Smooth muscle cell (in vitro differentiated cells): ENCODE measurements around the gene PCDHGB7. TPM values are rescaled to one million over a fixed set of nuclear protein-coding genes. Genes with fewer than 3 reads are reported as not detected.
"Not testable (repeated sequence)": the region's sequence is repeated elsewhere in the genome, so short reads cannot be mapped to it uniquely, and the experiment has no call there.

Source experiments
- DNase-seq: peaks from one replicate; lab custom pipeline; 2025; ENCODE audit not compliant: unreplicated experiment; lab: John Stamatoyannopoulos, UW
- H2AFZ ChIP-seq: fragments of 200-600 bp; sonication (generic); 2 replicates; pipeline ENCODE4 v1.6.0; 2016; ENCODE audit warnings: antibody characterized with exemption, low read depth, mild to moderate bottlenecking
- H3F3A ChIP-seq: fragments of 200-600 bp; sonication (generic); 2 replicates; pipeline ENCODE4 v1.6.0; 2017; ENCODE audit warnings: antibody characterized with exemption, low read depth
- H3K27ac ChIP-seq: fragments of 200-600 bp; sonication (generic); 2 replicates; pipeline ENCODE4 v1.5.1; 2016; ENCODE audit warnings: low read depth, mild to moderate bottlenecking
- H3K27me3 ChIP-seq: fragments of 200-600 bp; sonication (generic); 2 replicates; pipeline ENCODE4 v1.6.1; 2016; ENCODE audit warnings: low read depth, mild to moderate bottlenecking
- H3K36me3 ChIP-seq: fragments of 200-600 bp; sonication (generic); 2 replicates; pipeline ENCODE4 v1.5.1; 2016; ENCODE audit warnings: low read depth
- H3K4me1 ChIP-seq: fragments of 200-600 bp; sonication (generic); 2 replicates; pipeline ENCODE4 v1.5.1; 2016; ENCODE audit warnings: low read depth
- H3K4me2 ChIP-seq: fragments of 200-600 bp; sonication (generic); 2 replicates; pipeline ENCODE4 v1.6.0; 2016; ENCODE audit warnings: mild to moderate bottlenecking
- H3K4me3 ChIP-seq: fragments of 200-600 bp; sonication (generic); 2 replicates; pipeline ENCODE4 v1.5.1; 2016; ENCODE audit warnings: mild to moderate bottlenecking
- H3K79me2 ChIP-seq: fragments of 200-600 bp; sonication (generic); 2 replicates; pipeline ENCODE4 v1.6.0; 2016; ENCODE audit warnings: low read depth, mild to moderate bottlenecking
- H3K9ac ChIP-seq: fragments of 200-600 bp; sonication (generic); 2 replicates; pipeline ENCODE4 v1.6.0; 2016; ENCODE audit warnings: low read depth
- H3K9me3 ChIP-seq: fragments of 200-600 bp; sonication (generic); replicated peaks from 2 replicates; pipeline ENCODE4 v1.5.1; 2016; ENCODE audit warnings: low read depth
- H4K20me1 ChIP-seq: fragments of 200-600 bp; sonication (generic); 2 replicates; pipeline ENCODE4 v1.6.0; 2016; ENCODE audit warnings: low read depth
- CTCF ChIP-seq: fragments of 200-600 bp; sonication (generic); IDR thresholded peaks from 2 replicates; pipeline ENCODE4 v1.5.1; 2017; ENCODE audit warnings: borderline replicate concordance, mild to moderate bottlenecking, antibody characterized with exemption; ENCODE audit not compliant: insufficient read depth, poor library complexity, severe bottlenecking
- WGBS: methylation state at CpG from one replicate; pipeline ENCODE4 v1.1.7; 2016; ENCODE audit warnings: low lambda C conversion rate; 5-methylcytosine and 5-hydroxymethylcytosine counted together
- polyA plus RNA-seq: library from polyadenylated mRNA; unstranded; fragments of >200 nt; fragmentation: Nextera tagmentation; extraction: Ambion mirVana; gene quantifications from 2 replicates; pipeline ENCODE4 v1.2.1, GENCODE V29; 2016
- total RNA-seq: library from RNA; depleted of rRNA; stranded (reverse); fragments of >200 nt; gene quantifications from 2 replicates; pipeline ENCODE4 v1.2.3, GENCODE V29; 2014

PCDHGB7 gene
- total and polyA plus RNA-seq, 2 experiments from 2014 or later, result 24.6 to 25.3 TPM

GRCh38 chr5:141407790-141408505 lies 9.5 kb upstream of the PCDHGB7 start, which contains the start of gene PCDHGB6:
Gene PCDHGB6 (plus strand): TSS chr5:141408021. CDS start chr5:141408203, 182 bp downstream.
- H4K20me1 ChIP-seq, DNase-seq, H3K27ac ChIP-seq, H3K9me3 ChIP-seq, H3F3A ChIP-seq, H3K27me3 ChIP-seq, H3K79me2 ChIP-seq, H3K36me3 ChIP-seq, H3K4me1 ChIP-seq: not testable (repeated sequence)
- peak; percentile 73 for TF ChIP-seq CTCF
- H3K4me2 ChIP-seq, result peak within 1 kb of the TSS; percentile 81
- H3K4me3 ChIP-seq, result peak within 1 kb of the TSS; percentile 64
- peak within 1 kb of the TSS; percentile 28 for H3K9ac ChIP-seq
- peak within 1 kb of the TSS; percentile 78 for H2AFZ ChIP-seq
- 9% methylated on average over 51 of the region's 51 CpGs for WGBS

GRCh38 chr5:141409598-141410306 lies 7.7 kb upstream of the PCDHGB7 start:
- no peak for TF ChIP-seq CTCF
- H2AFZ ChIP-seq, result no peak overlapping the region
- H3K27me3 ChIP-seq, result no peaks in the 10 kb centered on the region
- no peaks in the 10 kb centered on the region for H4K20me1 ChIP-seq
- no peaks in the 10 kb centered on the region for H3K36me3 ChIP-seq
- H3K9me3 ChIP-seq, result no peaks in the 10 kb centered on the region
- H3F3A ChIP-seq, result no peaks in the 10 kb centered on the region
- H3K27ac ChIP-seq, result no peak overlapping the region
- peaks cover 16% of the 10 kb centered on the region for H3K79me2 ChIP-seq
- H3K4me2 ChIP-seq, result no peak overlapping the region
- no peak overlapping the region for H3K4me3 ChIP-seq
- DNase-seq, result no peak
- H3K4me1 ChIP-seq, result no peaks in the 10 kb centered on the region
- H3K9ac ChIP-seq, result no peak overlapping the region
- WGBS, result 97% methylated on average over 64 of the region's 64 CpGs

- WGBS, result 84% methylated on average over 3 of the region's 3 CpGs
- DNase-seq, result no peak
- H3K4me2 ChIP-seq, result peak overlapping the region; percentile 86
- H2AFZ ChIP-seq, result no peak overlapping the region
- H3K27ac ChIP-seq, result no peak overlapping the region
- H3K79me2 ChIP-seq, result peaks cover 29% of the 10 kb centered on the region
- no peaks in the 10 kb centered on the region for H3K4me1 ChIP-seq
- H3F3A ChIP-seq, result no peaks in the 10 kb centered on the region
- TF ChIP-seq CTCF, result no peak
- no peaks in the 10 kb centered on the region for H3K9me3 ChIP-seq
- H3K9ac ChIP-seq, result no peak overlapping the region
- H3K36me3 ChIP-seq, result peaks cover 6% of the 10 kb centered on the region
- H3K4me3 ChIP-seq, result peak overlapping the region; percentile 66
- no peaks in the 10 kb centered on the region for H3K27me3 ChIP-seq
- H4K20me1 ChIP-seq, result no peaks in the 10 kb centered on the region
Observed at GRCh38 chr5:141411575-141411974, 5.9 kb upstream of the PCDHGB7 start.
